ENCODE measurements around the gene SLC2A13.

Gene SLC2A13

DNA sequence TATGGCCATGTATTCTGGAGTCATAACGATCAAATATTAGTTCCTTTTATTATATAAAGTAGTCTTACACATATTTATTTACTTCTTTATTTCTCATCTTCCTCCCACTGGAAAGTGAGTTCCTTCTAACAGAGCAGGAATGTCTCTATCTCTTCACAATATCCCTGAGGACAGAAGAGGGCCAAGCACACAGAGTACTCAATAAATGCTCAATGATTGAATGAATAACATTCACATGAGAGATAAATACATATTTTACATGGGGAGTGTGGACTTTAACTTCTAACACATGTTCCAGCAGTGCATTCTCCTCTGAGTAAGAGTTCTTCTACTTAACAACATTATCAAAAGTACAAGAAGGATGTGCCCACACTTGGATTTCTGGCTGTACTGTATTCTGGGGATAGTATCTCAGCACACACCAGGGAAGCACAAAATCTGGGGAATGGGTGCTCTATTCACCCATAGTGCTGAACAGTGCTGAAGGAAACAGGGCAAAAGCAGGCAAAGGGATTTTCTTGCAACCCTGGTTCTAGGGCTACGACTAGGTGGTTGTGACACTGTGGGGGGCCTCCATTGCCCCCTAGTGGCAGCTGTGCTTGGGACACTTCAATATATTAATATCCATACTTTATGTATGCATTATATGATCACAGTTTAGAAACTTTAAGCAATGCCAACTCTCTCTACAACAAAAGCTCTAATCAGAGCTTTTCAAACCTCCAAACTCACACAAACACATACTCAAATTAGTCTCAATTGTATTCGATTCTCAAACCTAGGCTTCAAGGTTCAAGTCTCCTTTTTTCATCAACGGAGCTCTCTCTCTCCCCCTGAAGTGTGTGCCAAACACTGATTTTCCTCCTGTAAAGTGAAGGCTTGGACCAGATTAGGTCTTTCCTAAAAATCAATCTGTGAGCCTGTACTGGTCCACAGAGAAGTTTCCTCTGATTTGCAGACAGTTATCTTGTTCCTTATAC, 115.5 kb downstream of the SLC2A13 start:
- peak; percentile 73 for DNase-seq

DNA sequence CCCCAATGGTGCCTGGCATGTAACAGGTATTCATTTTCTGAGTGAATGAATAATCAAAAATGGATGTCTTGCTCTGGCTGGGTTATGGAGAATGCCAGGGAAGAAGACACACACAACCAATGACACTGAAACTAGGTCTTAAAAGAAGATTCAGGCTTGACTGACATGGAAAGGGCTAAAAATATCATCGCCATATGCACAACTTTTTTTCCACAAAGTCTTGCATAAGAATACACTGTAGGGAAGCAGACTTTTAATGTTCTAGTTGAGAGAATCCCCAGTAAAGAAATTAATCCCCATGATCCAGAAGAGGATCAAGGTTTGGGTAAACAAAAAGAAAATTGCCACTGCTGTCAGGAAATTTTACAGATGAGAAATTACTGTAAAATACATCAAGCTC, 116.4 kb downstream of the SLC2A13 start:
- DNase-seq, result no peak

DNA sequence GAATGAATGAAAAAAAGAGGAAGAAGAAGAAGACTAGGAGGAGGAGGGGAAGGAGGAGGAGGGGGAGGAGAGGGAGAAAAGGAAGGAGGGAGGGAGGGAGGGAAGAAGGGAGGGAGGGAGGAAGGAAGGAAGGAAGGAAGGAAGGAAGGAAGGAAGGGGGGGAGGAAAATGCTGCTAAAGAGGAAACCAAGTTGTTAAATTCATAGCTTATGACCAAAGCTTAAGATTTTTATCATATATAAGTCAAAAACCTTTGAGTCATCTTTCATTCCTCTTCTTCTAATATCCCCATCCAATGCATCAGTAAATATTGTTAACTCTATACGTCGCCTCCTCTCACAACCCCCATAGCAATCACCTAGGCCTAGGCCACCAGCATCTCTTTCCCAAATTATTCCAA, 117.3 kb downstream of the SLC2A13 start:
- no peak for DNase-seq

DNA sequence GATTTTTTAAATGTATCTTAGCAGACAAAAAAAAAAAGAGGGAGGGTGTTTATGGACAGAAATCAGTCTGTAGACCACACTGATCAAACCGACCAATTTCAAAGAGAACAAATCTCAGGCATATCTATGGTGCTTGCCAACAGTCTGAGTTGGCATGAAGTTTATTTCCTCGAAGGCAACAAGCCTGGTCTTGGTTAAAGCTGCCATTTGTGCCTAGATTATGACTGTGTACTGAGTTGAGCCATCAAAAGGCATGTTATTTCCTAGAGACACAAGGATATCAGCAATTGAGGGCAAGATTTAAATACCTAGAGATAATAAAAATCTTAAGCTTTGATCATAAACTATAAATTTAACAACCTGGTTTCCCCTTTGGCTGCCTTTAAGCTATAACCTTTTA, 119.2 kb downstream of the SLC2A13 start:
- no peak for DNase-seq

DNA sequence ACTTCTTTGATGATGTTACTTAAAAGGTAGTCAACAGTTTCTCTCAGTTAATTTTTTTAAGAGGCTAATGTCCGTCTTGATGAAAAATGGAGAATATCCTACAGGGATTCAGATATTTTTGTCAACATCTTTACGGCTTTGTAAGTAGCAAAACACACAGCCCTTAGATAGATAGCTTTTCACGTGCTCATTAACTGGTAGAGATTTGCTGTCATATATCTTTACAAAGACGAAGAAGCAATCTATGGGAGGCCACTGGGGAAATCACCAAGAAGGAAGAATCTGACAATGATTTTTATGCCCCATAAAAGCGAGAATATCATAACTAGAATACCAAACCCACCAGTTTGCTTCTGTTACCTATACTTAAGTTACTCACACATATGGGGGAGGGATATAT, 121.2 kb downstream of the SLC2A13 start:
- DNase-seq, result no peak

DNA sequence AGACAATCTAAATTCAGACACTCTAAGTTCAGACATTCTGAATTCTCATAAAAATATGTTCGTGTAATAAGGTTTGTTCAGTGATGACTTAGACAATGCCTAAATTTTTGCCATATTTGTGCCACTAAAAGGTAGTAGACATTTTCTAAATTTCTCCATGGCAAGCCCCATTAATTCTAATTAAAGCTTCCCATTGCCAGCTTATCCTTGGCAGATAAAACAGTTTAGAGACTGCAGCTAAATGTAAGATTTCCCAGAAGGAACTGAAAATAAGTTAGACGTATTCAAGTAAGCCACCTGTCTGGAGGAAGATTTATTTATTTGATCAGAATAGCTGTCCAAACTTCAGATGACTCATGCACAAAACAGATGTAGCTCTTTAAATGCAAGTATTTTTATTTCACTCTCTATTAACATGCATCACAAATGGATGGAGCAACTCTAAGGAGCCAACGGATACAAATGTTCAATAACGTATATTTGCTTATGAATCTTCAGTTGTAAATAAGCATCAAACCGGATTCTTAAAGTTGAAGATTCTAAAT, 130.4 kb downstream of the SLC2A13 start:
- DNase-seq, result no peak

DNA sequence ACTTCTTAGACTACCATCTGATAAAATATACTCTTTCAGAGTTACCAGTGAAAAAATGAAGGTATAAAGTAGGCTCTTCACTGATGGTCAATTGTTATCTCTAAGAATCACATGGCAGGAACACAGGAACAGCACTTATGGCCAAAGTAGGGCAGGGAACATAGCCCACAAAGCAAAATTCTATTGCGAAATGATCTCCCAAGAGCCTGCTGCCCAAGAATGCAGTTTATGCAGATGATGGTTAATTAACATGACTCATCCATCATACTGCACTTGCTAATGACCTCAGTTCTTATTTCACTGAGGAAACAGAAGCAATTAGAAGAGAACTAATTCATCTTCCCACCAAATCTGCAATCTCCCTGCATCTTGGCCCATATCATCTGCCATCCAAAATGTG, 133.8 kb downstream of the SLC2A13 start:
- no peak for DNase-seq

DNA sequence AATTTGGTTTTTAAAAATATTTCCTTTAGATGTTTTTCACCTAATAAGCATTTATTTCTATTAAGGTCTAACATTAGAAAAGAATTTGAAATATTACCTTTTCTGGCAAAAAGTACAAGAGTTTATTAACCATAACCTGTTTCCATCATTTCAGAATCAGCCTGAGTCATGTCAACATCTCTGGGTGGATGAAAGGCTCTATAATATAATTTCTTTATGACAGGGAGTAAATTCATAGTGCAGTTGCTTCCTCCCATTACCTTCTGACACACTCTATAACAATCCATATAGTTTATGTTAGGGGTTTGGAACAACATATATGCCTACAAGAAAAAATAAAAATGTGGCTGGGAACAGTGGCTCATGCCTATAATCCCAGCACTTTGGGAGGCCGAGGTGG, 134.5 kb downstream of the SLC2A13 start:
- no peak for DNase-seq

DNA sequence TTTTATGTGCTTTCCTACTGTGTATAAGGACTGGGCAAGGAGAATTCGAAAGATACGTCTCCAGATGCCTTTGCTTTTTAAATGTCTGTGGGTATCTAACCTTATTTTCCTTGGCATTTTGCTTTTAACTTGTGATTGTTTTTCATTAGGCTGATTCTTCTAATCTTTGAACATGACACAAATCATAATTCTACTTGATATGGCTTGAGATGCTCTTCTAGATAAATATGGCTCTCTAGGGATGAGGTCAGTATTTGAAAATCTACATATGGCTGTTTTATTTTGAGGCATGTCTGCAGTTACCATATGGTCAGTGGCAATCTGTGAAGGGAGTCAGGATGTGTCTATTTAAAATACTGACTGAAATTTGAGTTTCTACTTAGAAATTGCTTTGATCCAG, 139.2 kb downstream of the SLC2A13 start:
- DNase-seq, result no peak

DNA sequence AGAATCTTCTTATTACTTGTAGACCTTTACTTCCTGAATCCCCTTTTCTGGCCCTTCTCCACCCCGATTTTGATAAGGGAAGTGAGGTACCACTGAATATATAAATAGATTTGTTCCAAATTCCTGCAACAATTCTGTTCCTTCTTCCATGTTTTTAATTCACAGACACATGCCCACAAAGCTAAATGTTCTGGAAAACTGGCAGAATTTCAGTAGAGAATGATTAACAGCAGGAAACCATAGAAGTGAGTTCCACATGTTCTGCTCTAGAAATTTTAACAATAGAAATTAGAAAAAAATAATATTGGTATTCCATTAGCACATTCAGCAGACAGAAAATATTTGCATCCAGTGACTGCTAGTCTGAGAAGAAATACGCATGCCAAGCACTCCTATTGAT, 139.6 kb downstream of the SLC2A13 start:
- no peak for DNase-seq

DNA sequence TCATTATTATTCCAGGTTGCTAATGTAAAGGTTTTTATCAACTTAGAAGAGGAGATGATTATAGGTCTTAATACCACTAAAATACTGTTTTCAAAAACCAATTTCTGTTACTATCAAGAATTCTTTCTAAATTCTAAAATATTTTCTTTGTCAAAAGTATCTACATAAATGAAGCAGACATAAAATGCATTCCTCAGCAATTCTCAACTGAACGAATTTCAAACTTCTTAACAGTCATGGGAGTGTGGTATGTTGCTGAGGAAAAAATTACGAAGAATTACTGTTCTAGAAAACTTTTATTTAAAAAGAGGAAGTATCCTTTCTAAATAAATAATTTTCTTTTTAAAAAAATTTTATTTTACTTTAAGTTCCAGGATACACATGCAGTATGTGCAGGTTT, 146.4 kb downstream of the SLC2A13 start:
- no peak for DNase-seq

DNA sequence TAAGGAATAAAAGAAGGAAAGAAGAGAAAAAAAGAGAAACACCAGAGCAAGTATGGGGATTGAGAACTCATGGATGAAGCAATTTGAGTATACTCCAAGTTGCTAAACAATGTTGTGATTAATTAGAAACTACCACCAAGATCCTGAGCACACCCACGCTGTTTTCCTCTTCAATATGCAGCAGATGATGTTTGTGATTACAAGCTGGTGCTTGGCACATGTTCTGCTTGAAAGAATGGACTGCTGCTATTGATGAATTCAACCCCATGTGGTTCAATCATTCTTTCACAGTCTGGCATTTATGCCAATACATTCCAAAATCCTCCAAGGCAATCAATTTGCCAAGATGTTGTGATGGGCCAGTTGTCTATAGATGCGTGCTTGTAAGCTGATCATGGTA, 146.8 kb downstream of the SLC2A13 start:
- DNase-seq, result no peak

DNA sequence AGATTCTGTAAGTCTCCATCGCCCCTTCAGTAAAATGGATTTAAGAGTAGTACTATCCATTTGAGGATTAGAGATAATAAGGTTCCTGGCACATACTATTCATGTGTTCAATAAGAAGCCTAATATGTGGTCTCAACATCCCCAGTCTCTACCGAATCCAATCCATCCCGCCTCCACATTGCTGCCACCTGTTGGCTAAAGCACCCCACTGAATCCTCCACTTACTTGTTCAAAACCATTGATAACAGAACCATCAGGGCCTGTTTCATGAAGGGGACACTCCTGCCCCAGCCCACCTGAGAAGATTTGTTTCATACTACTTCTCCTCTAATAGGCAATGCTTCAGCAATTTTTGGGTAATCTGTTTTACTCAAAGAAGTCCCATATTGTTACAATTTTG, 147.5 kb downstream of the SLC2A13 start:
- no peak for DNase-seq

DNA sequence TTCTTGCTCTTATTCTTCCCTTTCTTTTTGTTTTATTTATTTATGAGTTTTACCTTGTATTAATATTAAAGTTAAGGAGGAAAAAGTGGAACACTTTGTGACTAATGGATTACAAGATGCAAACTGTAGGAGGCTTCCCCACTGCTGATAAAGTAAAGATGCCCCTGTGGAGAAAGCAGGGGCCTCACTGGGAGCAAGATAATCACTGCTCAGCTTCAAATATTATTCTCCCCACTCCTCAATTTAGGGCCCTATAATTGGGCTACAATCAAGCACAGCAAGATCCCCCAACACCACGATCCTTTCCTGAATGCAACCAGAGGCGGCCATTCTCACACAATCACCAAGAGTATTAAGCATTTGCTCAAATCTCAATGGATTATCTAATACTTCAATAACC, 149.2 kb downstream of the SLC2A13 start:
- no peak for DNase-seq

DNA sequence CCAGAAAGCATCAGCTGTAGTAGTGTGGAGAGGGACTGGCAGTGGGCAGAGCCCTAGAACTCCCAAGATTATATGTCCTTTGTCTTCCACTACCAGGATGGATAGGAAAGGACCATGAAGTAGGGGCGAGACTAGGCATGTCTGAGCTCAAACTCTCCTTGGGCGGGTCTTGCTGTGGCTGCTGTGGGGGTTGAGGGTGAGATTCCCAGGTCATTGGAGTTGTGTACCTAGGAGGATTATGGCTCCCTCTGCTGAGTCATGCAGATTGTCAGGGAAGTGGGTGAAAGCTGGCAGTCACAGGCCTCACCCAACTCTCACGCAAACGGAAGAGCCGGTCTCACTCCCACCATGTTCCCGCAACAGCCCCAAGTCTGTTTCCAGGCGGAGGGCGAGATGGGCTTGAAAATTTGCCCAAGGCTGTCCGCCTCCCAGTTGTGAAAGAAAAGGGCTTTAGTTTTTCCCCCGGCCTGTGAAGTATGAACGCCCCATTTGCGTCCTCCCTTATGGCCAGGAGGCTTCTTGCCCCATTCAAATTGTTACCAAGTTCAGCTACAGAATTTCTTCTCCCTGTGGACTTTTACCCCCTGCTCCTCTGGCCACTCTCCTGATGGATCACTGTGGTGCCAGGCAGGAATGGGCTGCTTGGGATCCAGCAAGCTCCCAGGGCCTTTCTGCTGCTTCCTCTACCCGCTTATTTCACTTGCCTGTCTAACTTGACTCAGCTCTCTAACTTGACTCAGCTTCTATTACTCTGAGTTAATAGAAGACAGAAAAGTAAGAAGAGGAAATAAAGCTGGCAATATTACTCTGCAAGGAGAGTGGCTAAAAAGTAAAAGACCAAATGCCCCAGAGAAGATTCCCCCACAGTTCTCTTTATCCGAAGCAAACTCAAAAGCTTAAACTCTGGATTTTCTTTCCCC, 159.3 kb downstream of the SLC2A13 start:
- DNase-seq, result no peak

DNA sequence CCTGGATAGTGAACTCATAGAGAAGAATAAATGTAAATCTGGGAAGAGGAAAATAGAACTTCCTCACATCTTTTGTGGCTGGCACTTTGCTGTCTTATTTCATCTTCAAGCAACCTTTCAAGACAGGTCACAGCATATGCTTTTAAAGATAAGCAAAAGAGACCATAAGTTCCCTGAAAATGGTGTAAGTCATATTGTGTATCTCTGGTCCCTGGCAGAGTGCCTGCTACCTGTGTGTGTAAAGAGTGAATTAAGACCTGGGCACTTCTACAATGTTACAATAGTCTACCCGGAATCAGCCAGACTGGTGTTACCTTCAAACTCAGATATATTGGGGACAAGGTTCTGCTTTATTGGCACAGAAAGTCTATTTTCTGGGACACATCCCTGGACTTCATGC, 168.8 kb downstream of the SLC2A13 start:
- DNase-seq, result no peak

DNA sequence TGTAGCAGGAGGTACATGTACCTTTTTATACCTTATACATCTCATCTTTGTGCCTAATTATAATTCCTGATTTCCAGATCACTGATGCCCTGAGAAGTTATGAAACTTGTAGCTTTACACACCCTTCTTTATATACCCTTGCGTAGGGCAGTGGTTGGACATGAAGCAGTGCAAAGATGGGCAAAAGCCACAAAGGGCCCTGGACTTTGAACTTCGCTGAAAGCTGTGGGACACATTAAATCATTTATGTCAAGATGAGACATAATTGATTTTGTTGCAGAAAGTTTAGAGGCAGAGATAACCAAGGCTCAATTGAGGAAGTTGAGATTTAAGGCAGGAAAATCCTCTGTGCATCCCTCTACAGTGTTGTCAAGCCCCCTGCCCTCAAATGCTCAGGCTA, 170.0 kb downstream of the SLC2A13 start:
- no peak for DNase-seq

DNA sequence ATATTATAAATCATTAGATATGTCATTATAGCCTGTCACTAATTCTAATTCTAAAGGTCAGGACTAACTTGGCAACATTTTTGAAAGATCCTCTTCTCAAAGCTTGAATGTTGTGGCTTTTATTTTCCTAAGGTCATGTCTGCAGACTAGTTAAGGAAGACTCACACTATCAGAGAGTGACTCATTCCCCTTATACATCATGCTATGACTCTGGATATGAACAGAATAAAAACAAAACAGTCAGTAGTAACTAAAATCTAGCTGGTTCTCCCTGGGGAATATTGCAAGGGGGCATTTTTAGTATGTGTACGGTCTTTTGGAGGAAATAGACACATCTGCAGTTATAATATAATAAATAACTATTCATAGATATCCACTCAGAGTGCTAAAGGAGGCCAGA, 170.6 kb downstream of the SLC2A13 start:
- DNase-seq, result no peak

DNA sequence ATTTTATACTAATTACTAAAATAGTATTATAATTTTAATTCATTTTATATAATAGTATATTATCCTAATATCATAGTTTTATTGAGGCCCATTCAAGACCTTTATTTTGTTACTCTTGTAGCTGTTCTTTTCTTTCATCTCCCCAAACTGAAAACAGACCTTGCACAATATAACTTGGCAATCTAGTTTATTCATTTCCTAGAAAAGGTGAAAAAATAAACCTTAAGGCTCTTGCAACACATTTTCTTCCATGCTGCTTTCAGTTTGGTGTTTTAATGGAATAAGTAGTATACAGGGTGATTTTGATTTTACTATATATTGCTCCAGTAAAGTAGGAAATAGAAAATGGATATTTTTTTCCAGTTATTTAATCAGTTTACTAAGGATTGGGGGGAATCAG, 174.0 kb downstream of the SLC2A13 start:
- DNase-seq, result no peak

DNA sequence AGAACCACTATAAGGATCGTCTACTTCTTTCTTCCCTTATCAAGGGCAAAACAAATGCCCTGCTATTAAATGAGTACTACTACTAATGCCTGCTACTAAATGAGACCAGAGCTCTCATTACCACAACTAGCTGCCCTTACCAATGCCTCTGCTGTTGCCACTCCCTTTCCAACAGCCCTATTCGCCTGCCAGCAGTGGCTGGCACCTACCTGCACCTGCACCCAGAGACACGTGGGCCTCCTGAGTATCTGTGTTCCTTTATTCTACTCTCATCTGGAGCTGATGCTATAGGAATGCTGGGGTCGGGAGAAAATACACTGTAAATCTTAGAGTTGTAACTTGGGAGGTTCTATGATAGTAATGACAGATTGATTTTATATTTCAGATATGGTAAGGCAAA, 174.7 kb downstream of the SLC2A13 start:
- DNase-seq, result no peak

DNA sequence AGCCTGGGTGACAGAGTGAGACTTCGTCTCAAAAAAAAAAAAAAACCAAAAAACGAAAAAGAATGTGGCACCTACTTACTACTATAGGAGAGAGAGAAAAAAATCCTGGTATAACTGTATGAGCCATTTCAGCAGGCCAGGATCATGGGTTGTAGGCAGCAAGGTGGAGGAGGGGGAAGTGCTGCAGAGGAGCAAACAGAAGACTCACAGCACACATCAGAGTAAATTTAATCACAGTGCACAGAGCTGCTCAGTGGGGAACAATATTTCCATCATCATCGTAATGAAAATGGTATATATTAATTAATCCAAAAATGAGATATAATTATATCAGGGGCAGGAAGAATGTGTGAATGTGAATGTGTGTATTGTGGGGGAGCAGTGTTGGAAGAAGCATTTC, 175.8 kb downstream of the SLC2A13 start:
- no peak for DNase-seq

DNA sequence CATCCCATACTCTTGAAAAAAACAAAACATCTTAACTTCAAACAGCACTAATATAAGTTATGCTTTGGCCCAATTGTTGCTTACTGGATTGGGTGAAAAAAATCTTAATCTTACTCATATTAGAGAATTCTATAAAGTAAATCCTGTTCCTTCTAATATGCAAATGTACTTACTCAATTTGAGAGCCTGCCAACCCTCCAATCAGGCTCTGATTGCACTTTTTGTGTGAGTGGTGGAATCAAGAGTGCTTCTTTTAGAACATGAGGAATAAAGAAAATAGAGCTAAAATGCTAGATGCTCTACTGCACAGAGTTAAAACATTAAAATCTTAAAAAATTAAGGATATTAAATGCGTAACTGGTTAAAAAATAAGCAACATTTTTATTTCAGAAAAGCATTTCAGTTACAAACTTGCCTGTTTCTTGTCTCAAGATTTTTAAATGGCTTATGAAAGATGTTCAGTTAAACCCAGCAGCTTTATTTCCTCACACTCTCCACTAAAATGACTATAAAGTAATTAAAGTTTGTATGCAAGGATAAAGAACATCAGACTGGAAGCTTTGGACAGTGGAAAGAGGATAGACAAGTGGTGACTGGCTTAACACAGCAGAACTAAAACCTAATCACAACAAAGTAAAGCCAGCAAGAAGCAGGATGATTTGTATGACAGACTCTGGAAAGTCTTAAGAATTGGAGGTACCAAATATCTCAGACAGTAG, 177.5 kb downstream of the SLC2A13 start:
- no peak for DNase-seq

DNA sequence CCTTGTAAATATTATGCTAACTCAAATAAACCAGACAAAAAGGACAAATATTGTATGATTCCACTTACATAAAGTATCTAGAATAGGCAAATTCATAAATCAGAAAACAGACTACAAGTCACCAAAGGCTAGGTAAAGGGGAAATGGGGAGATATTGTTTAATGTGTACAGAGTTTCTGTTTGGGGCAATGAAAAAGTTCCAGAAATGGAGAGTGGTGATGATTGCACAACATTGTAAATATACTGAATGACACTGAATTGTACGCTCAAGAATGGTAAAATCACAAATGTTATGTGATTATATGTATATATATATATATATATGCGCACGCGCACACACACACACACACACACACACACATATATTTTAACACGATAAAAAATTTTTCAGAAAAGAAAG, 182.5 kb downstream of the SLC2A13 start:
- no peak for DNase-seq
